Measurements from ENCODE around the gene ITGAE.
"Not testable (repeated sequence)": the region's sequence is repeated elsewhere in the genome, so short reads cannot be mapped to it uniquely, and the experiment has no call there.

The ITGAE gene, protein sequence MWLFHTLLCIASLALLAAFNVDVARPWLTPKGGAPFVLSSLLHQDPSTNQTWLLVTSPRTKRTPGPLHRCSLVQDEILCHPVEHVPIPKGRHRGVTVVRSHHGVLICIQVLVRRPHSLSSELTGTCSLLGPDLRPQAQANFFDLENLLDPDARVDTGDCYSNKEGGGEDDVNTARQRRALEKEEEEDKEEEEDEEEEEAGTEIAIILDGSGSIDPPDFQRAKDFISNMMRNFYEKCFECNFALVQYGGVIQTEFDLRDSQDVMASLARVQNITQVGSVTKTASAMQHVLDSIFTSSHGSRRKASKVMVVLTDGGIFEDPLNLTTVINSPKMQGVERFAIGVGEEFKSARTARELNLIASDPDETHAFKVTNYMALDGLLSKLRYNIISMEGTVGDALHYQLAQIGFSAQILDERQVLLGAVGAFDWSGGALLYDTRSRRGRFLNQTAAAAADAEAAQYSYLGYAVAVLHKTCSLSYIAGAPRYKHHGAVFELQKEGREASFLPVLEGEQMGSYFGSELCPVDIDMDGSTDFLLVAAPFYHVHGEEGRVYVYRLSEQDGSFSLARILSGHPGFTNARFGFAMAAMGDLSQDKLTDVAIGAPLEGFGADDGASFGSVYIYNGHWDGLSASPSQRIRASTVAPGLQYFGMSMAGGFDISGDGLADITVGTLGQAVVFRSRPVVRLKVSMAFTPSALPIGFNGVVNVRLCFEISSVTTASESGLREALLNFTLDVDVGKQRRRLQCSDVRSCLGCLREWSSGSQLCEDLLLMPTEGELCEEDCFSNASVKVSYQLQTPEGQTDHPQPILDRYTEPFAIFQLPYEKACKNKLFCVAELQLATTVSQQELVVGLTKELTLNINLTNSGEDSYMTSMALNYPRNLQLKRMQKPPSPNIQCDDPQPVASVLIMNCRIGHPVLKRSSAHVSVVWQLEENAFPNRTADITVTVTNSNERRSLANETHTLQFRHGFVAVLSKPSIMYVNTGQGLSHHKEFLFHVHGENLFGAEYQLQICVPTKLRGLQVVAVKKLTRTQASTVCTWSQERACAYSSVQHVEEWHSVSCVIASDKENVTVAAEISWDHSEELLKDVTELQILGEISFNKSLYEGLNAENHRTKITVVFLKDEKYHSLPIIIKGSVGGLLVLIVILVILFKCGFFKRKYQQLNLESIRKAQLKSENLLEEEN
- 10.6 to 55.5 reads per million in 2 donors for total RNA-seq

DNA sequence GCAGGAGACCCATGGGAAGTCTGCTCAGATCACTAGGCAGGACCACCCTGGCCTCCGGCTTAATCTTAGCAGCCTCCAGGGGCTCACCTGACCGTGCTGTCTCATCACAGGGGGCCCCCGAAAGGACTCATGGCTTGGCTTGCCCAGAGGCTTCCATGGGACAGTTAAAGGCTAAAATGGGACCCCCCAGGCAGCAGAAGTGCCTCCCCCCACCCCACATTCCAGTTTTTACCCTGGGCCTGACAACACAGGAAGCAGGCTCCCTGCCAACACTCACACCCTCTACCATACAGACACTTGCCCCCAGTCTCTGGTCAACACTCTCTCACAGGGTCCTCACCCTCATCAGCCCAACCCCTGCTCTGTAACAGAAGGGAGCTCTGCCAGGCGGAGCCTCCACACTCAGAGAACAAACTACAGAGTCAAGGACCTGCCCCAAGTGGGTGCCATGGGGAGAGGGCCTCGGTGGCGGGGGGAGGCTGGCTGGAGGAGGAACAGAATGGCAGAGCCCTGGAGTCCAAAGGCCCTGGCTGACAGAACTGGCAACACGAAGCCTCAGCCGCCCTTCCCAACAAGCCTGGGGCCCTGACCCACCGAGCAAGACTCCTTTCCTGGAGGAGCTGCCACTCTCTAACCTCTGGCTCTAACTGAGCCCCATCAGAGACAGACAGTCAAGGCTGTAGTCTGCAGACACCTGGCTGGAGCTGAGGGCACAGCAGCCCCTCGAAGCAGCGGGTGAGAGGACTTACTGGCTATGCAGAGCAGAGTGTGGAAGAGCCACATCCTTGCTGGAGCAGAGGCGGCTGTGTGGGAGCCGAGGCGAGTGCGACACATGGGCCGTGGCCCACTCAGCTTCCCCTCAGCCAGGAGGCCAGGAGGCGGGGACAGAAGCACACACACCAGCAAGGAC, at the start of gene ITGAE:
ITGAE (minus strand) TSS at position 827 of the 910 bp plus-strand sequence; CDS start at position 783, 44 bp downstream.
- DNase-seq, result no peak

DNA sequence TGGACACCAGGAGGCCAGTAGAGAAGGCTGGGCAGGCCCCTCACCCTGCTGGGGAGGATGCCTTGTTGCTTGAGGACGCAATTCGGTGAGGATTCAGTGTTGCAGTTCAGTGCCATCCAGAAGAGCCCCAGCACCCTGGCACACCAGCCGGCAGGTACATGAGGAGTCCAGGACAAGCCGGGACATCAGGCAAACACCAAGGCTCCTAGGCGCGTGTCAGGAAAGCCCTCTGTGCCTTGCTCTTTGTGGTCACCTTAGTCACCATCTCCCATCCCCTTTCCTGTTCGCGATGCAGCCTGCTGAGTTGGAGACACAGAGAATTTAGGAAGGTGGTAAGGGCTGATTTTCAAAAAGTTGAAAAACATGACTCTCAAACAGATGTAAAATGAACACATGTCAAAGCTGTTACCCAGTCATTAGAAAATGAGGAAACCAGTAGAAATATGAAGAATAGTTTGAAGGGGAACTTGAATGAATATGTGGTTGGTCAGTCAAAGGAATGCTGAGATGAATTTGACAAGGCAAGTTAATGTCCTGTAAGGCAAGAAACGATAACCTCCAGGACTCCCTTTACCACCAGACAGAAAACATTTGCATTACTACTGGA, 47.3 kb upstream of the ITGAE start:
- no peak for DNase-seq

DNA sequence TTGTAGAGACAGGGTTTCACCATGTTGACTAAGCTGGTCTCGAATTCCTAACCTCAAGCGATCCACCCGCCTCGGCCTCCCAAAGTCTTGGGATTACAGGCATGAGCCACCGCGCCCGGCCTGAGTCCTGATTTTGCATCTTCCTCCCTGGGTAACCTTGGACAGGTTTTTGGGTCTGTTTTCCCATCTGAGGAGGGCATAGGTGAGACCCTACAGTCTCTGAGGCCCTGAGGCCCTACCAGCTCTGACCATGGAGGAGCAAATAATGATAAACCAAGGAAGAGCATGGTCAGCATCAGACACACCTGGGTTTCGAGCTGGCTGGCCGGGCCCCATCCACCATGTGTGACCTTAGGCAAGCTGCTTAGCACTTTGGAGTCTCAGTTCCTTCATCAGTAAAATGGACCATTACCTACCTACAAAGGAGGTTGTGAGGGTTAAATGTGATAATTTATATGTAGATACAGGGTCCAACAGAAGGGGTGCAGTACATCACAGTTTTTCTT, 46.2 kb upstream of the ITGAE start:
- no peak for DNase-seq

DNA sequence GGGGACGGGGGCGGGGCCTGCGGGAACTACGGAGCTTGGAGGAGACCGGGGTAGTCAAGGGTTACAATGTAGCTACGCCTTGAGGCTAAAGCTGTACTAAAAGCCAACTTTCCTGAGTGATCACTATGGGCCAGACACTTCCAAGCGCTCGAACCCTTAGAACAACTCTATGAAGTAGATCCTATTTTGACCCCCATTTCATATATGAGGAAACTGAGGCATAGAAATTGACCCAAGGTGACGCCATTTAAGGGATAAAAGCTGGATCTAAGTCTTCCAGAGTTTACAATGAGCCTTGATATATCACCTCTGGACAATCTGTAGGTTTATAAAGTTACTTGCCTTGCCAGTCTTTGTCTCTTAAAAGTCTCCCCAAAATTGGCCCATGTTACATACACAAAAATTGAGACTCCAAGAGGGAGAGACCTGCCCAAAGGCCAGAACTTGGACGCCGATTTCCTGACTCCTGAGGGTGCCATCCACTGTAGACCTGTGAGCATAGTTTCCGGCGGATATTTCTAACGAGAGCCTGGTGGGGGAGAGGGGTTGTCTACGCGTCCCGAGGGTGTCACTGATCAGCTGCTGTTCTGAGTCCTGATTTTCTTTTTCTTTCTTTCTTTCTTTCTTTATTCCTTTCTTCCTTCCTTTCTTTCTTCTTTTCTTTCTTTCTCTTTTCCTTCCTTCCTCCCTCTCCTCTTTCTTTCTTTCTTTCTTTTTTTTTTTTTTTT, 45.6 kb upstream of the ITGAE start:
- no peak for DNase-seq

DNA sequence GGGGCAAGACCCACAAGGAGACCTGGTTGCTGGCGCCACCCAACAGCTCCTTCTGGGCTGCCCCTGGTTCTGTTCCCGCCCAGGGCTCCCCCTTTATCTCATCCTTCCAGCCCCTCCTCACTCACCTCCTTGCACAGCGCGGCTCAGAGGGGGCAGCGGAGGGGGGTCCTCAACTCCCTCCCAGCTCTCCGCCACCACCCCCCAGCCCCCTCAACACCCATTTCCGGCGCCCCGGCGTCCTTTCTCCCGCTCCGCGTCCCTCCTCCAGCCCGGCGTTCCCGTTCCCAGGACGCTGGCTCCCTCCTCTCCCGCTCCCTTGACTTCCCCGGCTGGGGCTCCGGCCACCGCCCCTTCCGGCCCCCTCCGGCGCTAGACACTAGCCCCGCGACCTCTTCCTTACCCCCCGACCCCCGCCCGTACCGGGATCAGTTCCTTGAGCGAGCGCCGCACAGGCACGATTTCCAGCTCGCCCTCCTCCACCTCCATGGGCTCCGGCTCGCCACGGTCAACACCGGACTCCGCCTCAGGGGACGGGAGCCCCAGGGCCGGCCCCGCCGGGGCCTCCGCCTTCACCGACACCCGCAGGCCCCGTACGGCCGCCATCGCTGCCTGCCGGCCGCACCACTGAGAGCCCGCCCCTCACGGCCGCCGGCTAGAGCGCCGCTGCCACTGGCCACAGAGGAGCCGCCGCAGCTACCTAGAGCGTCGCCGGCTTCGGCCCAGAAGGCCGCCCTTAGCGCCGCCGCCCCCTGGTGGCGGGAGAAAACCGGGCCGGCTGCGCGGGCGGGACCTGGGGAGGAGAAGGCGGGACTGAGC, 44.8 kb upstream of the ITGAE start, which contains the start of gene NCBP3:
NCBP3 (minus strand) TSS at position 626 of the 816 bp plus-strand sequence; CDS start at position 603, 23 bp downstream.
- DNase-seq, result peak; percentile 90

DNA sequence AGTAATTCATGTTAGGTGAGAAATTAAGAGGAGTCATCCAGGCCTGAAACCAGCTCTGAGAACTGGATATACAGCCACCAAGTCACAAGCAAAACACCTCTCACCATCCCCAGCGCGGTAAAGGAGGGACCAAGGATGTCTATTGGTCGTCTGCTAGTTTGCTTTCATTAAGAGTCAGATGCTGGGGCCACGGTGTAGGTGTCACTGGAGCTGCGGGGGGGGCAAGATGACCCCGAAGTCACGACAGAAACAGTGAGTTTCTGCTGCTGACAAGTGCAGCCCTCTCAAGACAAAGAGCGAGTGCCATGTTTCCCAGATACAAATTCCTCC, 44.3 kb upstream of the ITGAE start:
- no peak for DNase-seq

DNA sequence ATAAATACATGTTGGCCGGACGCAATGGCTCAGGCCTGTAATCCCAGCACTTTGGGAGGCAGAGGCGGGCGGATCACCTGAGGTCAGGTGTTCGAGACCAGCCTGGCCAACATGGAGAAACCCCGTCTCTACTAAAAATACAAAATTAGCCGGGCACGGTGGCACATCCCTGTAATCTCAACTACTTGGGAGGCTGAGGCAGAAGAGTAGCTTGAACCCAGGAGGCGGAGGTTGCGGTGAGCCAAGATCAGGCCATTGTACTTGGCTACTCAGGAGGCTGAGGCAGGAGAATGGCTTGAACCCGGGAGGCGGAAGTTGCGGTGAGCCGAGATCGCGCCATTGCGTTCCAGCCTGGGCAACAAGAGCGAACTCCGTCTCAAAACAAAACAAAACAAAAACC, 43.6 kb upstream of the ITGAE start:
- not testable (repeated sequence) for DNase-seq

DNA sequence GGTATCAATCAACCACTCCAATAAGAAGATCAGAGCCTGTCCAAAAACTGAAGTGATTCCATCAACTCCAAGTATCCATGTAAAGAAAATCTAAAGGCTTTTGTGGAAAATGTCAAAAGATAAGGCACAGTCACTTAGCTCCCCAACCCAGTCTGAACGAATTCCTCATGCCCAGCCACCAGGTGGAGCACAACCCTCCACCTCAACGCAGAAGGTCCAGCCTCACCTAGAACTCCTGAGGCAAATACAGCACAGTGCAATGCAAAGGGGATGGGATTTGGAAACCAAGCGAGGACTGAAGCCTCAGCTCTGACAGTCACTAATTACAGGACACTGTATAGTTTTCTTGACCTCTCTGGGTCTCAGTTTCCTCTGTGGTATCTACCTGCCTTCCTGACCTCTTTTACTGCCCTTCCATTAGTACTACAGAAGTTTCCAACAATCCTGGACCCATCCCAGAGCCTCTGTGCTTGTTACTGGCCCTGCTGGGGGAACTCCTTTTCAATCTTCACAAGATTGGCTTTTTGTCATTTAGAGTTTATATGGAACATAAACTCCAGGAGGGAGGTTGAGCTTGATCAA, 43.0 kb upstream of the ITGAE start:
- DNase-seq, result peak; percentile 33

DNA sequence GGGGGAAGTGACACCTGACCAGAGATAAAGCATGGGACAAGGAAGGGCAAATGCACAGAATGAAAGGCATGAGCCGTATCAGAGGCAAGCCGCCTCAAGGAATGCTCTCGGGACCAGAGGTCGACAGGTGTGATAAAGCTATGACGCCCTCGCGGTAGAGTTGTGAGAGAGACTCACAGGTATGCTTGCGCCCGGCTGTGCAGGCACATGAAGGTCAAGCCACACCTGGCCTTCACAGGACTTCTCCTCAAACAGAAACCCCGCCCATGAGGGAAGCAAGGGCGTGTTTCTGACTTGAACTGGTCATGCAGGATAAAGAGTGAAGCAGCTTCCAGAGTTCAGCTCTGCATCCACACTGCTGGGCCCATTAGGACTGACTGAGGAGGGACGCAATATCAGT, 37.2 kb upstream of the ITGAE start:
- DNase-seq, result no peak

DNA sequence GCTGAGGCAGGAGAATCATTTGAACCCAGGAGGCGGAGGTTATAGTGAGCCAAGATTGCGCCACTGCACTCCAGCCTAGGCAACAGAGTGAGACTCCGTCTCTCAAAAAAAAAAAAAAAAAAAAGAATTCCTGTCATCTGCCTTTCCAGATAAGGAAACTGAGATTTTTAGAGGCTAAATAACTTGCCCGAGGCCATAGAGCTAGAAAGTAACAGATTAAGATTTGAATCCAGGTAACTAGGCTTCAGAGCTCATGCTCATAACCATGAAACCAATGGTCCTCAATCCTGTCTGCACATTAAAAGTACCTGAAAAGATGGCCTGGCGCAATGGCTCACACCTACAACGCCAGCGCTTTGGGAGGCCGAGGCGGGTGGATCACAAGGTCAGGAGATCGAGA, 35.6 kb upstream of the ITGAE start:
- no peak for DNase-seq

DNA sequence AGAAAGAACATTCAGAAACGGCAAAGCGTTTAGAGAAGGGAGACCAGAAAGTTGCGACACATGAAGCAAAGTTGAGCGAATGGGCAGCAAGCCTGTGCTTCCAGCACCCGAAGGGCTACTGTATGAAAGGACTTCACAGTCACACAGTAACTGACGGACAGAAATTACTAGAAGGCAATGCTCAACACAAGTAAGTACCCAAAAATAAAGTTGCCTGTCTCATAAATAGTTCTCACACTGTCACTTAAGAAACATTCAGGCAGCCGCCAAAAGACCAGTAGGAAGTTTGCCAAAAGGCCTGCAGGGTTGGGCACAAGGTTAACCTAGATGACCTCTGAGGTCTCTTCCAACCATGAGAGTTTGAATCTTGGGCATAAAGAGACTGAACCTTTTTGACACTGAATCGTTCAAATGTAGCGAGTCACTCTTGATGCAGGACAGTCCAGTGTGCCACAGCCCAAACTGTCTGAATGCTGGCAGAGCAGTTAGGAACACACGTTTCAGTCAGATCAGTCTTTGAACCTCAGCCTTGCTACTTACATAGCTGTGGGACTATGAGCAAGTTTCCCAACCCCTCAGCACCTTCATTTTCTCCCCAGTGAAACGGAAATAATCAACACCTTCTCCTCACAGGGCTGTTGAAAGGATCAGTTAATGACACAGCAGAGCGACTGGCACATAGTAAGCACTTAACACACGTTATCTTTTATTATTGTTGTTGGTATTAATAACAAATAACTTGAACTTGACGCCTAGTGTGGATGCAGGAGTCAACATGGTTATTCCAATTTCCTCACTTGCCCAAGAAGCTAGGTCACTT, 34.6 kb upstream of the ITGAE start:
- no peak for DNase-seq

DNA sequence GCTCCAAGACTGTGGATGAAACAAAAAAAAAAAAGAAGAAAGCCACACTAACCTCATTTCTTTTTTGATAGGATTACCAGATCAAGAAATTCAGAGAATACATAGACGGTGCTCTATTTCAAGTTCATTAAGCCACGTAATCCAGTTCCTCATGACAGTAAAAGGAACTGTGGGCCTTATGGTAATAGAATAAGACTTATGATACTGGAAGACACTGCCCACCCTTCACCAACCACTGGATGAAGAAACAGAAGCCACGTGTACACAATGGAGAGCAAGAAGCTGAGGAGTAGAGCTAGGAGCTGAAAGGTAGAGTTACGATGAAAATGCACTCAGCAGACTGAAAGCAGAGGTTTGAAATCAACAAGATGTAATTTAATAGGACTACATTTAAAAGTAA, 33.8 kb upstream of the ITGAE start:
- DNase-seq, result no peak

DNA sequence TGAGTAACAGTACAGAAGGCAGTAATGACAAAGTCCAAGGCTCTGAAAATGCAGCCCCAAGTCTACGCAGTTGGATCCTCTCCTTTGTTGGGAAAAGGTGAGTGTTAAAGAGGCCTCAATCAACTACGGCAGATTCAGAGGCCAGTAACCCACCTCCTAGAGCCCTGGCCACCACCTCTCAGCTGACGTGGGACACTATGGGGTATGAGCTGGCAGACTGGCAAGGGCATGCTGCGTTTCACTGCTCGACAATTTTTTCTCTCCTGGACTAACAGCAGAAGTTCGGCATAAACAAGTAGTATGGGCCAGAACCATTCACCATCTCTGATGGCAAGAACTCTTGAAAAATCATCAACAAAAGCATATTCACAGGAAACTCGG, 27.9 kb upstream of the ITGAE start:
- DNase-seq, result no peak

DNA sequence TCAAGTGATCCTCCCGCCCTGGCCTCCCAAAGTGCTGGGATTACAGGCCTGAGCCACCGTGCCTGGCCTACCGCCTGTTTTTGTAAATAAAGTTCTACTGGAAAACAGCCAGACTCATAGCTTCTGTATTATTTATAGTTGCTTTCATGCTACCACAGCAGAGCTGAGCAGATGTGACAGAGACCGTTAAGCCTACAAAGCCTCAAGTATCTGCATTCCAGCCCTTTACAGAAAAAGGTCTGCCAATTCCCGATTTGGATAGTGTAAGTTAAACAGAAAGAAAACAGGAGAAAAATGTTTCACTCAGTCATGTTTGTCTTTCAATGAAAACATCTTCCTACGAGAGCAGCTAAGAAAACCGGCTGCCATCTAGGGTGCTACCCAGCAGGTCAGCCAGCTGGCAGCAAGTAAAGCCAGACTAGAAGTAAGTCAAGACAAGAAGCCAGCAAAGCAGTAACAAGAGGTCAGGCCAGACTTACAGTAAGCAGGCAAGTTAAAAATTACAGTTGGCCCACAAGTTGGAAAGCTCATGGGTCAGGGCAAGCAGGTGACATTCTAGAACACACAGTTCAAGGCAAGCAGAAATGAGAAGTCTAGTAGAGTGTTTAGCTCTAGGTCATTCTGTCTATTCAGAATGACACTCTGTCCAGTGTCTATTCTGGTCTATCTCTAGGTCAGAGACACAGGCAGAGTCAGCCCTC, 27.3 kb upstream of the ITGAE start:
- DNase-seq, result no peak

DNA sequence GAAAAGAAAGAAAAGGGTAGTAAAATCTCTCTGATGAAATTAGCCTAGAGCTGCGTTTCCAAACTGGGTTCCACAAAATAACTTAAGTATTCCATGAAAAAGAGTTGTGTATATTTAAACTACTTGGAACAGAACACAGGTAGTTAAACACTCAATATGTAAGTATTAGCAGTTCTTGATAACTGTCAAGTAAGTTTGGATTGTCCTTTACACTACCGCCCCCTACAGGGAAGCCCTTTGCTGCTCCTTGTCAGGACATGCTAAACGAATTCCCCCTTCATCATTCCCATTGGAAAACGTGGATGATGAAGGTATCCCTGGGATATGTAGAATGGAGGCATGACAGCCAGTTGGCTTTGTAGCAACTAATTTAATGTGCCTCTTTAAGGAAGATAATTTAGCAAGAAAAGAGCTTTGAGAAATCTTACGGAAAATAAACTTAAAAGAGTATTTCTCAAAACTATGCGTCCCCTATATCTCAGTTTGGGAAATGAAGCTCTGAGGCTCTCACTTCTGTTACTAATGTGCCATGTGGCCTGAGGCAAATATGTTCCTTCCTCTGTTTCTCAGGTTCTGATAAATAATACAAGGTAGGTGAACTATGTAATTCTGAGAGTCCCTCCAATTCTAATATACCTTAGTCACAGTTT, 26.3 kb upstream of the ITGAE start:
- DNase-seq, result peak; percentile 68

DNA sequence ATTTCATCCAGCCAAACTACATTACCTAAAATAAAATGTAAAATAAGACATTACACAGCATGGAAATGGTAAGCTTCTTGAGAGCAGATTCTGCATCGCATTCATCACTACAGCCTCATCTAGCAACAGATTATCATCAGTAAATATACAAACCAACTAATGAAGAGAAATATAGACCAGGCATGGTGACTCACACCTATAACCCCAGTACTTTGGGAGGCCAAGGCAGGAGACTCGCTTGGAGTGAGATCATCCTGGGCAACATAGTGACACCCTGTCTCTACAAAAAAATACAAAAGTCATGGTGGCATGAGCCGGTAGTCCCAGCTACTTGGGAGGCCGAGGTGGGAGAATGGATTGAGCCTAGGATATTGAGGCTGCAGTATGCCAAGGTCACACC, 25.2 kb upstream of the ITGAE start:
- DNase-seq, result no peak

DNA sequence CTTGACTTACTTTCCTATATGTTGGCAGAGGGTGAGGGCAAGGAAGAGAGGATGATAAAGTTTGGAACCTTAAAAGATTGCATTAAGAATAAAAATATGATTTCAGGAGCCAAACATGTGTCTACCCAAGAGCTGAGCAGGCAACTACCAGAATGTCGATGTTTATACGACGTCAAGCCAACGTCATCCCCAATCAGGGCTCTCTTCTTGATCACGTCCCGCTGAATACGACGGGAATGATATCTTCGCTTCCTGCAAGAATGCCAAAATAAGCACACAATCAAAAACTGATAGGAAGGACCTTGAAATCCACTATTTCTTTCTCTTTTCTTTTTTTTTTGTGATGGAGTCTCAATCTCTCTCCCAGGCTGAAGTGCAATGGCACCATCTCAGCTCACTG, 20.1 kb upstream of the ITGAE start:
- DNase-seq, result no peak
